ENCODE results near the gene C4B.
"Not testable (repeated sequence)": the region's sequence is repeated elsewhere in the genome, so short reads cannot be mapped to it uniquely, and the experiment has no call there.

C4B gene

DNA sequence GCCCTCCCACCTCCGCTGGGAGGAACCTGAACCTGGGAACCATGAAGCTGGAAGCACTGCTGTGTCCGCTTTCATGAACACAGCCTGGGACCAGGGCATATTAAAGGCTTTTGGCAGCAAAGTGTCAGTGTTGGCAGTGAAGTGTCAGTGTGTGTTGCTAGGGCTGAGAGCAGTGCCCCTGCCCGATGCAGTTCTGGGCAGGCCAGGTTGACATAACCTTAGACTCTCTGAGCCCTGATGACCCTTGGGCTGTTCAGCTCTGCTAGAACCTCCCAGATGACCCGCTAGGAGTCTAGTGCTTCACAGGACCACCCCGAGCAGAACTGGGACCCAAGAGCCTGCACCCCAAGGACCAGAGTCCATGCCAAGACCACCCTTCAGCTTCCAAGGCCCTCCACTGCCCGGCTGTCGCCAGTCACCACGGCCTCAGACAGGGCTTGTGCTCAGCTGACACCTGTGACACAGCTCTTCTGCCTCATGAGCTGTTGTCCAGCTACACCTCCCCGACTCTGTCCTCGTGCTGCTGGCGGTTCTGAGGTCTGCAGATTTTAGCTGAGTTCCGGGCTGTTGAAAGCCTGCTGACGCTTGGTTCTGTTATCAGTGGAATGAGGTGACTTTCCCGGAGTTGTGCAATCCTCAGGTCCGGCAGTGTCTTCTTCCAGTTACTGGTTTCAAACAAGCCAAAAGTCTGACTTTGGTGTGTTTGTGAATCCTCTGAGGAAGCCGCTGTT, 20.9 kb downstream of the C4B start:
- DNase-seq (ENCODE audit: low read depth) = not testable (repeated sequence)

DNA sequence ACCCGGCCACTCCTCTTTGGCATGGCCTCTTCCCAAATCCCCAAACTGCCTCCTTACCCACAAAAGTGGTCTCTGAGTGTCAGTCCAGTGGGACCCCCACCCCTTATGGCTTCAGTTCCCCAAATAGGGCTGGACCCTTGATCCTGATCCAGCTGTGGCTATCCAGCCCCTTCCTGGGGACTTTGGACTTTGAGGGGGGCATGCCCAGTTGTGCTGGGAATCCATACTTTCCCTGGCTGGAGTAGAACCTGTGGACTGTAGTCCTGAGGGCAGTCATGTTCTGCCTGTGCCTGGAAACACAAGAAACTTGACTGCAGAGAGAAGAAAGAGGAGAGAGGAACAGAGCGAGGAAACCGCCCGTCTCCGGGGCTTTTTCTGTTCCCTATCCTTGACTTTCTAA, 22.5 kb downstream of the C4B start:
- not testable (repeated sequence) for DNase-seq (ENCODE audit: low read depth)

- not testable (repeated sequence) for DNase-seq (ENCODE audit: low read depth)
Observed at GRCh38 chr6:32037598-32038524, 23.3 kb downstream of the C4B start, which contains the start of gene CYP21A2. Gene CYP21A2, plus strand, starts transcription at chr6:32038415. Its CDS starts 8 bp downstream, at chr6:32038423.

- DNase-seq (ENCODE audit: low read depth) = not testable (repeated sequence)
Observed at GRCh38 chr6:32038878-32039277, 24.3 kb downstream of the C4B start.

- not testable (repeated sequence) for DNase-seq (ENCODE audit: low read depth)
Observed at GRCh38 chr6:32039321-32040274, 25.0 kb downstream of the C4B start.

DNA sequence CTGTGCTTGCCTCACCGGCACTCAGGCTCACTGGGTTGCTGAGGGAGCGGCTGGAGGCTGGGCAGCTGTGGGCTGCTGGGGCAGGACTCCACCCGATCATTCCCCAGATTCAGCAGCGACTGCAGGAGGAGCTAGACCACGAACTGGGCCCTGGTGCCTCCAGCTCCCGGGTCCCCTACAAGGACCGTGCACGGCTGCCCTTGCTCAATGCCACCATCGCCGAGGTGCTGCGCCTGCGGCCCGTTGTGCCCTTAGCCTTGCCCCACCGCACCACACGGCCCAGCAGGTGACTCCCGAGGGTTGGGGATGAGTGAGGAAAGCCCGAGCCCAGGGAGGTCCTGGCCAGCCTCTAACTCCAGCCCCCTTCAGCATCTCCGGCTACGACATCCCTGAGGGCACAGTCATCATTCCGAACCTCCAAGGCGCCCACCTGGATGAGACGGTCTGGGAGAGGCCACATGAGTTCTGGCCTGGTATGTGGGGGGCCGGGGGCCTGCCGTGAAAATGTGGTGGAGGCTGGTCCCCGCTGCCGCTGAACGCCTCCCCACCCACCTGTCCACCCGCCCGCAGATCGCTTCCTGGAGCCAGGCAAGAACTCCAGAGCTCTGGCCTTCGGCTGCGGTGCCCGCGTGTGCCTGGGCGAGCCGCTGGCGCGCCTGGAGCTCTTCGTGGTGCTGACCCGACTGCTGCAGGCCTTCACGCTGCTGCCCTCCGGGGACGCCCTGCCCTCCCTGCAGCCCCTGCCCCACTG, 25.9 kb downstream of the C4B start:
- DNase-seq (ENCODE audit: low read depth) = not testable (repeated sequence)

DNA sequence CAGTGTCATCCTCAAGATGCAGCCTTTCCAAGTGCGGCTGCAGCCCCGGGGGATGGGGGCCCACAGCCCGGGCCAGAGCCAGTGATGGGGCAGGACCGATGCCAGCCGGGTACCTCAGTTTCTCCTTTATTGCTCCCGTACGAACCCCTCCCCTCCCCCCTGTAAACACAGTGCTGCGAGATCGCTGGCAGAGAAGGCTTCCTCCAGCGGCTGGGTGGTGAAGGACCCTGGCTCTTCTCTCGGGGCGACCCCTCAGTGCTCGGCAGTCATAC, 26.4 kb downstream of the C4B start:
- not testable (repeated sequence) for DNase-seq (ENCODE audit: low read depth)

GRCh38 chr6:32041385-32041784, 26.8 kb downstream of the C4B start:
- not testable (repeated sequence) for DNase-seq (ENCODE audit: low read depth)

GRCh38 chr6:32042276-32042675, 27.7 kb downstream of the C4B start:
- DNase-seq (ENCODE audit: low read depth) = not testable (repeated sequence)

GRCh38 chr6:32043589-32044380, 29.2 kb downstream of the C4B start:
- DNase-seq (ENCODE audit: low read depth) = not testable (repeated sequence)

DNA sequence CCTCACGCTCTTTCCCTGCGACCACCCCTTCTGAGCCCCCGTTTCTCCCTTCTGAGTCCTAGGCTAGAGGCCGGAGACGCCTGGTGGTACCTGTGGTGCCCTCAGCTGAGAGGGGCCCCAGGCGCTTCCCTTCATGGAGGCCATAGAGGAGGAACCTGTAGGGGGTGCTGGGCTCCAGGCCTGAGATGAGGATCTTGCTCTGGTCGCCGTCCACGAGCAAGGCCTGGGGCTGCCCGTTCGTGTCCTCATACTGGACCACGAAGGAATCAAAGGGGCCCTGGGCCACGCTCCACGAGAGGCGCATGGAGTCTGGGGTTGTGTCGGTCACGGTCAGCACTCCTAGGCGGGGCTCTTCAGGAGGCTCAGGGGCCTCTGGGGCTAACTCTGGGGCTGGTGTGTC, 30.3 kb downstream of the C4B start:
- DNase-seq (ENCODE audit: low read depth) = not testable (repeated sequence)

DNA sequence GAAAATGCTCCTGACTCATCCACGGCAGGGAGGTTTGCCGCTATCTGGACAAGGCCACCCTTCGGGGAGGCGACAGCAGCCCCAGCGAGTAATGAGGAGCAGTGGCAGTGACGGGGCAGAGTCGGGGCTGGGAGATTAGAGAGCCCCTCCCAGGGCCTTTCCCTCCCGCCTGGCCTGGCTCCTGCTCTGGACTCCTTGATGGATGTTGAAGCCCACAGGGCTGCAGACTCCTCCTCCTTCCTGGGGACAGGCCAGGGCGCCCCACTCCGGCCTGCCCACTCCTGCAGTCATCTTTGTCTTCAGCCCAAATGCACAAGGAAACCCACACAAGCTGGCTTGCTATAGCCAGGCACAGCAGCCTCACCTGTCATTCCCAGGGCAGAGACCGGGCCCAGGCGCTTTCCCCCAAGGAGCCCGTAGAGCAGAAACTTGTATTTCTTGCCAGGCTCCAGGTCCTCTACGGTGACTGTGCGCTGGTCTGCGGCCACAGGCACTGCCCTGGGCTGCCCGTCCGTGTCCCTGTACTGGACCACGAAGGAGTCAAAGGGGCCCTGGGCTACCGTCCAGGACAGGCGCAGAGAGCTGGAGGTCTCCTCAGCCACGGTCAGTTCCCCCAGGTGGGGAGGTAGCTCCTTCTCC, 31.3 kb downstream of the C4B start:
- DNase-seq (ENCODE audit: low read depth) = no peak

DNA sequence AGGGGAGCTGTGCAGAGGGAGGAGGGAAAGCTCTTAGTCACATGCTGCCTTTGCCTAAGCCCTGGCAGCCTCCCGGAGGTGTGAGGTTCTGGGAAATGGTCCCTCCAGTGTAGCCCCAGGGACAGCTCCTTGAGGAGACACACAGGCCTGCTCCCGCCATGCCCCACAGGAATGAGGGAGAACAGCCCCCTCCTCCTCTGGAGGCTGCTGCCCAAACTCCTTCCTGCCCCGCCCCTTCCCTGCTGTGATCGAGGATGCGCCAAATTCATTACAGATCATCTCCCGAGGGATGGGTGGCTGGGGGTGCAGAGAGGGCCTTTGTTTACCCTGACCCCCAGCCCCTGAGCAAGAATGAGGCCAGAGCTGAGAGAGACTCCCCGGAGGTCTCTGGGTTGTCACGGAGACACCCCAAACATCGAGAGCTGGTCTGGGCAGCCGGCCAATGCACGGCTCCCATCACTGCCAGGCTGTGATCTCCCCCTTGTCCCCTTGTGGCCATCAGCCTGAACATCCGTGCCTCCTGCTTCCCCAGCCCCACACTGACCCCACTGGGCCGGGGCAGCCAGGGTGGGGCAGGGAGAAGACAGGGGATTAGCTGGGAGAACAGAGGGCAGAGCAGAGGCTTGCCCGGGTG, 32.0 kb downstream of the C4B start:
- peak; percentile 12 for DNase-seq (ENCODE audit: low read depth)

DNA sequence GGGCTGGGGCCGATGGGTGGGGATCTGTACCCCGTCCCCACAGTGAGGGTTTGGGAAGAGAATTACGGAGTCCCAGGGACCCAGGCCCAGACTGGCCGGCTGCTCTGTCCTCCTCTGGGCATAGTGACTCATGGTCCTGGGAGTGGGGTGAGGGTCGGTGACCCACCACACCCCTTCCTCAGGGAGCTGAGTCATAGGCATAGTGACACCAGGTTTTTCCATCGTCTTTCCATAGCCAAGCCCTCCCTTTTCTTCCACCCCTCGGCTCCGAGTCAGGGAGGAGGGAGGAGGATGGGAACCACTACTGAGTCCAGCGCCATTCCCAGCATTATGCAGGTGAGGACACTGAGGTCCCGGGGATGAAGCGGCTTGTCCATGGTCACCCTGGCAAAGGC, 32.5 kb downstream of the C4B start:
- no peak for DNase-seq (ENCODE audit: low read depth)

GRCh38 chr6:32047539-32047854, 32.9 kb downstream of the C4B start:
- no peak for DNase-seq (ENCODE audit: low read depth)

DNA sequence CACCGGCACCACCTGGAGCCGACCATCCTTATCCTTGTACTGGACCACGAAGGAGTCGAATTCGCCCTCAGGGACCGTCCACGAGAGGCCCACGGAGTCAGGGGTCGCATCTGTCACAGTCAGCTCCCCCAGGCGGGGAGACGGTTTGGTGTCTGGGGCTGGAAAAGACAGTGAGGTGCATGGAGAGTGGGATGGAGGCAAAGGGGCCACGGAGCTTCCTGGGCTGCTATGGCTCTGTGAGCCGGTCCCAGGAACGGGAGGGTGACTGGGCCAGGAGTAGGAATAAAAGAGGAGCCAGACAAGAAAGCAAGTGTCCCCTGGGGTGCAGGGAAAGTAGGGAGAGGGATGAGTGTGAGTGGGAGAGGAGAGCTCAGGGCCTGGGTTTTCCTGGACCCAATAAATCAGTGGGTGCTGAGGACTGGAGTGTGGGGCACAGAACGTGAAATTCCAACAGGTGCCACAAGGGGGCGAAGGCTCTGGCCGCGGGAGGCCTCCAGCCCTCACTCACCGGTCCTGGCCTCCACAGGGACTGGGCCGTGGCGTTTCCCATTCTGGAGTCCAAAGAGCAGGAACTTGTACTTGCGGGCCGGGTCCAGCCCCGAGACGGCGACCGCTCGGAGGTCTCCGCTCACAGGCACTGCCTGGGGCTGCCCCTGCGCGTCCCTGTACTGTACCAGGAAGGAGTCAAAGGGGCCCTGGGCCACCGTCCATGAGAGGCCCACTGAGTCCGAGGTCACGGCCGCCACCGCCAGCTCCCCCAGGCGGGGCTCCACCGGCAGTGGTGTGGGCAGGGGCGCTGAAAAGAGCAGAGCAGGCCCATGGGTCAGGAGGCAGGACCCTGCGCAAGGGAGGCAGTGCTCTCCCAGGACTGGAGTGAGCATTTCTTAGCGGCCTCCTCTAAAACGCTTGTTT, 33.5 kb downstream of the C4B start:
- DNase-seq (ENCODE audit: low read depth) = peak; percentile 40

DNA sequence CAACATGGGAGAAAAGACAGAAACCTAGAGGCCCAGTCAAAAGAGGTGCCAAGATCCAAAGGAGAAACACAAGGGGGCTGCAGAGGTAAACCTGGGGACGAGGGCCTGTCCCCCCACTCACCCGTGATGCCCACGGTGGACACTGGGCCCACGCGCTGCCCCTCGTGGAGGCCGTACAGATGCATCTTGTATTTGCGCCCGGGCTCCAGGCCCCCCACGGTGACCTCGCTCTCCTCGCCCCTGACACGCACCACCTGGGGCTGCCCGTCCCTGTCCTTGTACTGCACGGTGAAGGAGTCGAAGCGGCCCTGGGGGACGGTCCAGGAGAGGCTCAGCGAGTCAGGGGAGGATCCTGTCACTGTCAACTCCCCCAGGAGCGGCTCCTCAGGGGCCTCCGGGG, 34.6 kb downstream of the C4B start:
- not testable (repeated sequence) for DNase-seq (ENCODE audit: low read depth)

DNA sequence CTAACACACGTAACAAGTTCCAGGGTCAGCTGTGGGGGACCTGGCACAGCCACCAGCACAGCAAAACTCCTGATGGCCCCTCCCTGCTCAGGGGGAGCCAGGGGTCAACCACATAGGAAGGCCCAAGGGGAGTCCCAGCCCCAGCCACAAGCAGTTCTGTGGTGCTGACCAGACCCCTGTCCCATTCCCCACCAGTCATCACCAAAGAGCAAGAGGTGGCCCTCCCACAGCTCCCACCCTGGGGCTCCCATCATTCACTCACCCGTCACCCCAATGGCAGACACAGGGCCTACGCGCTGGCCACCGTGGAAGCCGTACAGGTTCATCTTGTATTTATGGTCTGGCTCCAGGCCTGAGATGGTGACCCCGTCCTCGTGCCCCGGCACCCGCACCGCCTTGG, 35.1 kb downstream of the C4B start:
- DNase-seq (ENCODE audit: low read depth) = not testable (repeated sequence)

DNA sequence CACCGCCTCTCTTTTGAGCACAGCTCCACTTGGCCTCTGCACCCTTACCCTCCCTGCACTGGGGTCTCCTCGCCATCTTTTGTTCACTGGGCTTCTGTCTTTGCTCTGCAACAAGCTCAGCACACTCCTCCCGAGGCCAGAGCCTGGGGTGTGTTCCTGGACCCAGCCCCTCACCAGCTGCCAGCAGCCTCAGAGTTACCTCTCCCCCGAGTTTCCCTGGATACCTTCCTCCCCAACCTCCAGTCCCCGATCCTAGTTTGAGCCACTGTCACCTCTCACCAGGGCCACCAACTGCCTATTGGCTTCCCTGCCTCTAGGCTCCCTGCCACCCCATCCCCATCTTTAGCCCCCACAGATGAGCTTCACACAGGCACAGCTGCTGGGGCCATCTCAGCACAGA, 36.0 kb downstream of the C4B start:
- no peak for DNase-seq (ENCODE audit: low read depth)

All from iris pigment epithelial cell (primary cell).